ENCODE measurements around the gene KRTAP1-5.

GRCh38 chr17:41001795-41002194, 25.2 kb downstream of the KRTAP1-5 start:
- TF ChIP-seq, protein P1, sequence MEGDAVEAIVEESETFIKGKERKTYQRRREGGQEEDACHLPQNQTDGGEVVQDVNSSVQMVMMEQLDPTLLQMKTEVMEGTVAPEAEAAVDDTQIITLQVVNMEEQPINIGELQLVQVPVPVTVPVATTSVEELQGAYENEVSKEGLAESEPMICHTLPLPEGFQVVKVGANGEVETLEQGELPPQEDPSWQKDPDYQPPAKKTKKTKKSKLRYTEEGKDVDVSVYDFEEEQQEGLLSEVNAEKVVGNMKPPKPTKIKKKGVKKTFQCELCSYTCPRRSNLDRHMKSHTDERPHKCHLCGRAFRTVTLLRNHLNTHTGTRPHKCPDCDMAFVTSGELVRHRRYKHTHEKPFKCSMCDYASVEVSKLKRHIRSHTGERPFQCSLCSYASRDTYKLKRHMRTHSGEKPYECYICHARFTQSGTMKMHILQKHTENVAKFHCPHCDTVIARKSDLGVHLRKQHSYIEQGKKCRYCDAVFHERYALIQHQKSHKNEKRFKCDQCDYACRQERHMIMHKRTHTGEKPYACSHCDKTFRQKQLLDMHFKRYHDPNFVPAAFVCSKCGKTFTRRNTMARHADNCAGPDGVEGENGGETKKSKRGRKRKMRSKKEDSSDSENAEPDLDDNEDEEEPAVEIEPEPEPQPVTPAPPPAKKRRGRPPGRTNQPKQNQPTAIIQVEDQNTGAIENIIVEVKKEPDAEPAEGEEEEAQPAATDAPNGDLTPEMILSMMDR (IDR thresholded peaks at IDR 0.05), result no peak
- no peak for TF ChIP-seq EZH2 (IDR thresholded peaks at IDR 0.05; ENCODE audit: borderline replicate concordance, insufficient read depth, low read depth, low read length, poor library complexity, severe bottlenecking)

All from B cell (primary cell).